H1 (cell line): ENCODE measurements around the gene EPHA6. TPM values are rescaled to one million over a fixed set of nuclear protein-coding genes. Genes with fewer than 3 reads are reported as not detected.

Experiments
- CTCF ChIA-PET: fragments of 300-600 bp; sonication (Branson Sonifier 250); formaldehyde crosslinking; loops from one replicate; lab custom pipeline; 2021; ENCODE audit not compliant: partially characterized antibody; lab: Charles Lee
- POLR2A ChIA-PET: fragments of 300-600 bp; sonication (Branson Sonifier 250); formaldehyde crosslinking; loops from one replicate; lab custom pipeline; 2021; ENCODE audit warnings: inconsistent platforms; ENCODE audit not compliant: partially characterized antibody; lab: Charles Lee
- DNase-seq, 2 experiments: peaks; one replicate each; pipeline versions ENCODE4 v3.0.0 to v3.0.0-alpha.2; 2010 to 2022; ENCODE audit warnings: low spot score in 2 of 2, low read depth in 1 of 2, mixed read lengths in 1 of 2
- FAIRE-seq: peaks from 2 replicates; lab custom pipeline; 2011; peaks lifted over from hg19 to GRCh38; lab: Jason Lieb, UNC
- H2AFZ ChIP-seq: 2 replicates; pipeline ENCODE4 v1.8.1; 2012; ENCODE audit warnings: low read length, inconsistent platforms
- H2AK5ac ChIP-seq: 2 replicates; pipeline ENCODE4 v1.6.1; 2013; ENCODE audit warnings: low read depth, low read length
- H2BK120ac ChIP-seq: replicated peaks from 2 replicates; pipeline ENCODE3; 2013; ENCODE audit warnings: low read depth, low read length, inconsistent platforms
- H2BK12ac ChIP-seq: 2 replicates; pipeline ENCODE4 v1.6.1; 2013; ENCODE audit warnings: low read depth, low read length
- H2BK15ac ChIP-seq: 2 replicates; pipeline ENCODE4 v1.6.1; 2013; ENCODE audit warnings: low read length
- H2BK20ac ChIP-seq: 2 replicates; pipeline ENCODE4 v1.6.1; 2013; ENCODE audit warnings: low read length
- H2BK5ac ChIP-seq: 2 replicates; pipeline ENCODE4 v1.6.1; 2013; ENCODE audit warnings: low read depth, low read length
- H3K14ac ChIP-seq: 2 replicates; pipeline ENCODE4 v1.6.1; 2013; ENCODE audit warnings: inconsistent platforms; ENCODE audit not compliant: insufficient read length
- H3K18ac ChIP-seq: 2 replicates; pipeline ENCODE4 v1.6.1; 2013; ENCODE audit warnings: low read length; ENCODE audit errors: extremely low read depth
- H3K23ac ChIP-seq: 2 replicates; pipeline ENCODE4 v1.6.1; 2013; ENCODE audit warnings: inconsistent platforms; ENCODE audit not compliant: insufficient read length
- H3K23me2 ChIP-seq: 2 replicates; pipeline ENCODE4 v1.6.1; 2013; ENCODE audit warnings: low read depth, low read length
- H3K27ac ChIP-seq: 2 replicates; pipeline ENCODE4 v1.6.1; 2011; ENCODE audit warnings: low read depth, low read length, inconsistent platforms
- H3K27me3 ChIP-seq, 4 experiments: replicated peaks in 1 of 4; 1 replicate in 1 of 4; 2 replicates in 3 of 4; pipeline versions ENCODE4 v1.6.1 to v1.8.1; 2011 to 2013; ENCODE audit warnings: low read length in 3 of 4, mild to moderate bottlenecking in 3 of 4, inconsistent platforms in 2 of 4, mixed read lengths in 2 of 4, moderate library complexity in 1 of 4; ENCODE audit not compliant: control insufficient read depth in 3 of 4, insufficient read depth in 3 of 4; ENCODE audit errors: extremely low read depth in 1 of 4
- H3K36me3 ChIP-seq, 4 experiments: 2 replicates each; pipeline versions ENCODE4 v1.6.1 to v1.8.1; 2011 to 2013; ENCODE audit warnings: mild to moderate bottlenecking in 4 of 4, low read length in 3 of 4, moderate library complexity in 2 of 4, control low read depth in 1 of 4, inconsistent platforms in 1 of 4; ENCODE audit not compliant: insufficient read depth in 4 of 4, control insufficient read depth in 2 of 4
- H3K4ac ChIP-seq: replicated peaks from 2 replicates; pipeline ENCODE3; 2013; ENCODE audit warnings: low read length, low read depth, mixed read lengths, inconsistent platforms; ENCODE audit not compliant: insufficient read length
- H3K4me1 ChIP-seq, 4 experiments: replicated peaks in 1 of 4; 1 replicate in 1 of 4; 2 replicates in 3 of 4; pipeline versions ENCODE4 v1.6.1 to v1.8.1; 2011 to 2013; ENCODE audit warnings: low read length in 3 of 4, inconsistent platforms in 2 of 4, mixed read lengths in 1 of 4; ENCODE audit not compliant: insufficient read depth in 4 of 4, control insufficient read depth in 3 of 4
- H3K4me2 ChIP-seq, 2 experiments: 2 replicates each; pipeline versions ENCODE4 v1.6.1 to v1.8.1; 2011 to 2013; ENCODE audit warnings: low read depth in 2 of 2, low read length in 2 of 2, control low read depth in 1 of 2, inconsistent platforms in 1 of 2, mild to moderate bottlenecking in 1 of 2; ENCODE audit not compliant: insufficient read depth in 1 of 2
- H3K4me3 ChIP-seq, 4 experiments: fragments of 200-600, 300-600 bp in 1 of 4; sonication (generic), shearing (Covaris generic), sonication (Bioruptor Twin) in 1 of 4; 2 replicates each; pipeline versions ENCODE4 v1.5.1 to v1.8.1; 2011 to 2016; ENCODE audit warnings: low read length in 4 of 4, low read depth in 3 of 4, control low read depth in 2 of 4, inconsistent platforms in 2 of 4, mild to moderate bottlenecking in 2 of 4, mixed read lengths in 1 of 4, moderate library complexity in 1 of 4; ENCODE audit not compliant: insufficient read depth in 2 of 4; ENCODE audit errors: extremely low read depth in 1 of 4
- H3K56ac ChIP-seq: replicated peaks from 2 replicates; pipeline ENCODE3; 2013; ENCODE audit warnings: low read depth, mild to moderate bottlenecking, mixed read lengths, low read length, inconsistent platforms; ENCODE audit not compliant: insufficient read length
- H3K79me1 ChIP-seq: 2 replicates; pipeline ENCODE4 v1.6.1; 2013; ENCODE audit warnings: low read depth, low read length, control low read depth
- H3K79me2 ChIP-seq, 2 experiments: 2 replicates each; pipeline versions ENCODE4 v1.6.1 to v1.8.1; 2012 to 2013; ENCODE audit warnings: low read length in 2 of 2, mild to moderate bottlenecking in 2 of 2, inconsistent platforms in 1 of 2; ENCODE audit not compliant: insufficient read depth in 2 of 2, control insufficient read depth in 1 of 2
- H3K9ac ChIP-seq, 4 experiments: replicated peaks in 1 of 4; 1 replicate in 1 of 4; 2 replicates in 3 of 4; pipeline versions ENCODE4 v1.6.1 to v1.8.1; 2011 to 2013; ENCODE audit warnings: low read depth in 3 of 4, low read length in 3 of 4, control low read depth in 2 of 4, mild to moderate bottlenecking in 2 of 4, moderate library complexity in 2 of 4, inconsistent platforms in 1 of 4; ENCODE audit errors: extremely low read depth in 1 of 4
- H3K9me3 ChIP-seq, 2 experiments: 2 replicates each; pipeline versions ENCODE4 v1.6.1 to v1.8.1; 2012 to 2013; ENCODE audit warnings: mild to moderate bottlenecking in 2 of 2, moderate library complexity in 2 of 2, control low read depth in 1 of 2, inconsistent platforms in 1 of 2, low read depth in 1 of 2, low read length in 1 of 2, mixed read lengths in 1 of 2; ENCODE audit not compliant: insufficient read depth in 2 of 2
- H4K20me1 ChIP-seq, 2 experiments: replicated peaks in 1 of 2; 2 replicates each; pipeline versions ENCODE3 to v1.8.1; 2011 to 2013; ENCODE audit warnings: inconsistent platforms in 2 of 2, low read length in 2 of 2, mild to moderate bottlenecking in 1 of 2; ENCODE audit not compliant: insufficient read depth in 2 of 2, control insufficient read depth in 1 of 2
- H4K5ac ChIP-seq: 2 replicates; pipeline ENCODE4 v1.6.1; 2013; ENCODE audit warnings: low read length, low read depth, mixed read lengths, inconsistent platforms; ENCODE audit not compliant: insufficient read length
- H4K8ac ChIP-seq: 2 replicates; pipeline ENCODE4 v1.8.0; 2013; ENCODE audit warnings: mild to moderate bottlenecking, moderate library complexity, low read length, inconsistent platforms; ENCODE audit not compliant: insufficient read depth; ENCODE audit errors: extremely low read depth
- H4K91ac ChIP-seq: replicated peaks from 2 replicates; pipeline ENCODE3; 2013; ENCODE audit warnings: low read length, mixed read lengths, inconsistent platforms; ENCODE audit not compliant: insufficient read length
- CBX5 ChIP-seq: fragments of 300-800, 300-1000 bp; sonication (generic); IDR thresholded peaks from 2 replicates; pipeline ENCODE4 v1.7.1; 2016; ENCODE audit warnings: antibody characterized with exemption, low read length, low read depth
- CTBP2 ChIP-seq: IDR thresholded peaks from 2 replicates; pipeline ENCODE4 v1.7.0; 2011; ENCODE audit warnings: borderline replicate concordance, mild to moderate bottlenecking, moderate library complexity, mixed read lengths, low read length; ENCODE audit not compliant: insufficient read depth, insufficient read length
- FOSL1 ChIP-seq: IDR thresholded peaks from 2 replicates; pipeline ENCODE4 v1.6.1; 2011; ENCODE audit warnings: mild to moderate bottlenecking, low read depth, low read length, moderate library complexity; ENCODE audit not compliant: insufficient read depth
- KDM1A ChIP-seq: fragments of 200-600, 300-600 bp; sonication (generic); IDR thresholded peaks from 2 replicates; pipeline ENCODE4 v1.7.1; 2016; ENCODE audit warnings: mild to moderate bottlenecking, low read length, borderline replicate concordance
- KDM5A ChIP-seq: fragments of 200-600 bp; IDR thresholded peaks from 2 replicates; pipeline ENCODE4 v1.7.1; 2012; ENCODE audit warnings: mild to moderate bottlenecking, low read length, inconsistent platforms, mixed read lengths
- NANOG ChIP-seq: IDR thresholded peaks from 2 replicates; pipeline ENCODE4 v1.6.1; 2011; ENCODE audit warnings: low read length, low read depth, mild to moderate bottlenecking, inconsistent platforms; ENCODE audit not compliant: insufficient read depth, poor library complexity, severe bottlenecking
- RBBP5 ChIP-seq: IDR thresholded peaks from 2 replicates; pipeline ENCODE4 v1.7.1; 2012; ENCODE audit warnings: low read depth, mild to moderate bottlenecking, inconsistent platforms, low read length, moderate library complexity, borderline replicate concordance
- SIRT6 ChIP-seq: IDR thresholded peaks from one replicate; pipeline ENCODE4 v1.7.1; 2012; ENCODE audit warnings: low read length, inconsistent platforms
- SP2 ChIP-seq: IDR thresholded peaks from 2 replicates; pipeline ENCODE4 v1.6.1; 2012; ENCODE audit warnings: mild to moderate bottlenecking, low read length, inconsistent platforms
- SRF ChIP-seq: IDR thresholded peaks from 2 replicates; pipeline ENCODE4 v1.6.1; 2011; ENCODE audit warnings: mild to moderate bottlenecking, low read depth, low read length, moderate library complexity
- TAF7 ChIP-seq: optimal IDR thresholded peaks from 2 replicates; pipeline ENCODE3; 2011; ENCODE audit warnings: low read depth, mild to moderate bottlenecking, inconsistent platforms, low read length, moderate library complexity, borderline replicate concordance
- TCF12 ChIP-seq: IDR thresholded peaks from 2 replicates; pipeline ENCODE4 v1.6.1; 2011; ENCODE audit warnings: low read depth, mild to moderate bottlenecking, low read length
- YY1 ChIP-seq: IDR thresholded peaks from 2 replicates; pipeline ENCODE4 v1.6.1; 2011; ENCODE audit warnings: low read depth, mild to moderate bottlenecking, low read length
- WGBS, 2 experiments: shearing (Covaris generic) in 1 of 2; methylation state at CpG; one replicate each; pipeline versions ENCODE4 v1.1.6 to v1.1.7; 2013 to 2015; ENCODE audit warnings: low lambda C conversion rate in 2 of 2, mixed read lengths in 2 of 2, inconsistent platforms in 1 of 2, low coverage in 1 of 2, missing lambda C conversion rate in 1 of 2; ENCODE audit not compliant: insufficient replicate concordance in 2 of 2, insufficient coverage in 1 of 2, insufficient read length in 1 of 2; ENCODE audit errors: extremely low coverage in 1 of 2, missing lambda C conversion rate in 1 of 2; 5-methylcytosine and 5-hydroxymethylcytosine counted together
- polyA plus RNA-seq, 7 experiments: library from polyadenylated mRNA; depleted of rRNA in 3 of 7; stranded (reverse) in 5 of 7; unstranded in 2 of 7; fragments of >200 nt in 5 of 7; fragments of 200-250 nt in 2 of 7; gene quantifications; 1 replicate in 5 of 7; 2 replicates in 1 of 7; 4 replicates in 1 of 7; pipeline versions ENCODE4 v1.2.1 to v1.2.3, GENCODE V29; 2011 to 2013; ENCODE audit warnings: missing spikeins in 2 of 7, mixed read lengths in 2 of 7
- total RNA-seq: library from RNA; stranded (reverse); fragmentation: NEBNext Ultra II Directional; extraction: Animal tissue kit (Norgen Biotek cat#: 25700); gene quantifications from 2 replicates; pipeline ENCODE4 v1.2.1, GENCODE V29; 2021
- TF ChIP-seq, protein P1 (sequence below): IDR thresholded peaks from 2 replicates; pipeline ENCODE4 v1.6.1; 2011; ENCODE audit warnings: low read depth, mild to moderate bottlenecking, low read length; ENCODE audit not compliant: insufficient read depth

The EPHA6 gene
- total and polyA plus RNA-seq, 2 of the 8 experiments (the other 6 are each of a cell fraction or from before 2014, with no cell fraction given) = 0.83 to 3.2 TPM

GRCh38 chr3:96996009-96996408 lies 181.6 kb downstream of the EPHA6 start:
- H2AK5ac ChIP-seq = no peak overlapping the region
- H4K20me1 ChIP-seq = no peaks in the 10 kb centered on the region
- no peaks in the 10 kb centered on the region for H3K23me2 ChIP-seq
- CTCF ChIA-PET = no interaction called here
- H3K36me3 ChIP-seq = no peaks in the 10 kb centered on the region
- H3K79me2 ChIP-seq = no peaks in the 10 kb centered on the region
- no peaks in the 10 kb centered on the region for H3K79me1 ChIP-seq
- H3K4me1 ChIP-seq = no peaks in the 10 kb centered on the region
- no peak overlapping the region for H3K14ac ChIP-seq
- no peak overlapping the region for H3K56ac ChIP-seq
- POLR2A ChIA-PET = no interaction called here
- H2BK15ac ChIP-seq = no peak overlapping the region
- no peak overlapping the region for H2AFZ ChIP-seq
- WGBS, 2 experiments = 85% methylated on average over 1 of the region's 1 CpG; no CpG with 5 or more reads in 1 of the 2 experiments
- no peaks in the 10 kb centered on the region for H3K9me3 ChIP-seq
- no peak overlapping the region for H3K27ac ChIP-seq
- FAIRE-seq (no peak), DNase-seq (no peak)
- no peak overlapping the region for H3K9ac ChIP-seq
- H2BK20ac ChIP-seq = no peak overlapping the region
- no peak overlapping the region for H3K4me2 ChIP-seq
- H4K5ac ChIP-seq = no peak overlapping the region
- H4K91ac ChIP-seq = no peak overlapping the region
- no peak overlapping the region for H3K4me3 ChIP-seq
- H2BK12ac ChIP-seq = no peak overlapping the region
- no peak overlapping the region for H4K8ac ChIP-seq
- no peaks in the 10 kb centered on the region for H3K27me3 ChIP-seq
- H2BK5ac ChIP-seq = no peak overlapping the region
- no peak overlapping the region for H3K4ac ChIP-seq
- no peak overlapping the region for H3K18ac ChIP-seq
- H2BK120ac ChIP-seq = no peak overlapping the region
- H3K23ac ChIP-seq = no peak overlapping the region
- TF ChIP-seq SRF = no peak
- no peak for TF ChIP-seq KDM5A
- TF ChIP-seq RBBP5 = no peak
- TF ChIP-seq KDM1A = no peak
- TF ChIP-seq SIRT6 = no peak
- TF ChIP-seq CTBP2 = no peak
- no peak for TF ChIP-seq SP2
- no peak for TF ChIP-seq TAF7
- no peak for TF ChIP-seq NANOG
- TF ChIP-seq TCF12 = no peak
- no peak for TF ChIP-seq CBX5
- TF ChIP-seq FOSL1 = no peak
- TF ChIP-seq YY1 = no peak
- TF ChIP-seq, protein P1, sequence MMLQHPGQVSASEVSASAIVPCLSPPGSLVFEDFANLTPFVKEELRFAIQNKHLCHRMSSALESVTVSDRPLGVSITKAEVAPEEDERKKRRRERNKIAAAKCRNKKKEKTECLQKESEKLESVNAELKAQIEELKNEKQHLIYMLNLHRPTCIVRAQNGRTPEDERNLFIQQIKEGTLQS = no peak
